ENCODE data around the gene HYAL1.
A peak's percentile ranks its signal among the peaks of the same experiment; 100 is the strongest.

The HYAL1 gene

DNA sequence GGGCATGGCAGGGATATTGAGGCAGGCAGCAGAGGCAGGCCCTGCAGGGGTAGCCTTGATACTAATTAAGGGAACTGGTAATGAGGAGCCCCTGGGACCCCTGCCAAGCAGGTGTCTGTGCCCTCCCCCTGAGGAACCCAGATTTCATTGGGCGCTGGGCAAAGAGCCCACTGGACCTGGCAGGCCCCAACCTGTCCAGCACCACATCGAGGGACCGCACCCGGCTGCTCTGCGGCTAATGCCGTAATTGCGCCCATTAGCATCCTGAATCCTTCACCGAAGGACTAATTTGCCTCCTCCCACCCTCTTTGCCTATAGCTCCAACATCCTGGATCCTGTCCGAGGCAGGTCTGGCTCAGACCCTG lies 48.1 kb downstream of the HYAL1 start:
- no peaks in the 10 kb centered on the region for H3K27me3 ChIP-seq (replicated peaks)
- in situ Hi-C loops (cut with HindIII; ENCODE audit: low pct_ligation_motif_present, low sequenced_read_pairs): no loop called here
- TF ChIP-seq, protein P1, sequence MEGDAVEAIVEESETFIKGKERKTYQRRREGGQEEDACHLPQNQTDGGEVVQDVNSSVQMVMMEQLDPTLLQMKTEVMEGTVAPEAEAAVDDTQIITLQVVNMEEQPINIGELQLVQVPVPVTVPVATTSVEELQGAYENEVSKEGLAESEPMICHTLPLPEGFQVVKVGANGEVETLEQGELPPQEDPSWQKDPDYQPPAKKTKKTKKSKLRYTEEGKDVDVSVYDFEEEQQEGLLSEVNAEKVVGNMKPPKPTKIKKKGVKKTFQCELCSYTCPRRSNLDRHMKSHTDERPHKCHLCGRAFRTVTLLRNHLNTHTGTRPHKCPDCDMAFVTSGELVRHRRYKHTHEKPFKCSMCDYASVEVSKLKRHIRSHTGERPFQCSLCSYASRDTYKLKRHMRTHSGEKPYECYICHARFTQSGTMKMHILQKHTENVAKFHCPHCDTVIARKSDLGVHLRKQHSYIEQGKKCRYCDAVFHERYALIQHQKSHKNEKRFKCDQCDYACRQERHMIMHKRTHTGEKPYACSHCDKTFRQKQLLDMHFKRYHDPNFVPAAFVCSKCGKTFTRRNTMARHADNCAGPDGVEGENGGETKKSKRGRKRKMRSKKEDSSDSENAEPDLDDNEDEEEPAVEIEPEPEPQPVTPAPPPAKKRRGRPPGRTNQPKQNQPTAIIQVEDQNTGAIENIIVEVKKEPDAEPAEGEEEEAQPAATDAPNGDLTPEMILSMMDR (IDR thresholded peaks at IDR 0.05; ENCODE audit: low read depth, low read length, missing control alignments): no peak
- DNase-seq: no peak
- peak overlapping the region; percentile 71 for H3K27ac ChIP-seq
- peaks cover 74% of the 10 kb centered on the region for H3K36me3 ChIP-seq (replicated peaks)
- no peak overlapping the region for H3K4me3 ChIP-seq (ENCODE audit: low read depth, low read length)

DNA sequence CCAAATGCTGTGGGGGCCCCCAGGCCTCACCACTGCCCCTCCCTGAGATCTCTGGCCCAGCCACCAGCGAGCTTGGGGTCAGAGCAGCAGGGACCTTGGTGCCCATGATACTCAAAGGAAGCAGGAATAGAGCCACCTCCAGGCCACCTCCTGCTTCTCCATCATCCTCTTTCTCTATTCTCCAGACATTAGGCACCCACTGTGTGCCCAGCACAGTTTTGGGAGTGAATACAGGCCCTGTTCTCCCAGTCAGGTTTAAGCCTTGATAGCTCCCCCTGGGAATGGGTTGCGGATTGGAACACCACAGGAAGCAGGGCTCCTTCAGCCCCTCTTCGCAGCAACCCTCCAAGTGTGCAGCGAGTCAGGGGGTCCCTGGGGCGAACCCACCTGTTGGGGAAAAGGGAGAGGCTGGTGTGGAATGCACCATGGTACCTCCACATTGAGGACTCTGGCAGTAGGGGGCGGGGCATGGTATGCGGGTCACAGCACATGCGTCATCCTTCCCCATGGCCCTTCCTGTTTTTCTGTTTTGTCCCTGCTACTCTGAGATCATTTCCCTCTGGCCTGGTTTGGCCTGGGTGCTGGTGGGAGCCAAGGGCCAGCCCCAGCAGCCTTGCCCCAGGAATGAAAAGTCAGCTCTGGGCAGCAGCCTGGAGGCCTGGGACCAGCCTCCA lies 48.7 kb downstream of the HYAL1 start:
- in situ Hi-C loops (cut with HindIII; ENCODE audit: low pct_ligation_motif_present, low sequenced_read_pairs): no loop called here
- Histone ChIP-seq H3K27me3 (replicated peaks) (no peaks in the 10 kb centered on the region), H3K27ac (peak overlapping the region; percentile 71), H3K36me3 (replicated peaks) (peaks cover 74% of the 10 kb centered on the region), H3K4me3 (ENCODE audit: low read depth, low read length) (no peak overlapping the region)
- peak; percentile 52 for DNase-seq
- TF ChIP-seq, protein P1 (IDR thresholded peaks at IDR 0.05; ENCODE audit: low read depth, low read length, missing control alignments): peak; percentile 6

DNA sequence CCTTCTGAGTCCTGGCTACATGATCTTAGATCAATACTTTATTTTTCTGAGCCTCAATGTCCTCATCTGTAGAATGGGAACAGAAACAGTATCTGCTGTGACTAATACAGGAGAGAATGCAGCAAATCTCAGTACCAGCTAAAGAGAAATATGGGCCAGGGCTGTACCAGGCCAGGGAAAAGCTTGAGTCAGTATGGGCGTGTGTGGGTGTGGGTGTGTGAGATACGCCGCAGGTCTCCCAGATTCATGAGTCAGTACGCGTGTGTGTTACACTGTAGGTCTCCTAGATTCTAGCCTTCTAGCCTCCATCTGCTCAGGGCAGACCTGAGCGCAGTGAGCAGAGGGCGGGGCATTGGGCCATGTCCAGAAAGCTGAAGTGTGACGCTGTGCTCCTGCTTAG lies 52.2 kb downstream of the HYAL1 start:
- DNase-seq: peak; percentile 93
- H3K27me3 ChIP-seq (replicated peaks): no peaks in the 10 kb centered on the region

DNA sequence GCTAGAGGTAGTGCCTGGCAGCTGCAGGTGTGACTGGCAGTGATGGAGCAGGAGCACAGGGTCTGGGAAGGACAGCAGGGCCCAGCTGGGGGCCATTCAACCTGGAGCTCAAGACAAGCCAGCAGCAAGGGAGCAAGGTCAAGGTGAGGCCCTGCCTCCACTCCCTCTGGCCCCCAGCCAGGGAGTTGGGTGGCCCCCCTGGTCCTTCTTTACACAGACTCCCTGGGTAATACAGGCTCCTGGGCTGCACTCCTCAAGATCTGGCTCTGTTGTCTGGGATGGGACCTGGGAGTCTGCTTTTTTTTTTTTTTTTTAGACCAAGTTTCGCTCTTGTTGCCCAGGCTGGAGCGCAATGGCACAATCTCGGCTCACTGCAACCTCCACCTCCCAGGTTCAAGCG lies 52.9 kb downstream of the HYAL1 start:
- in situ Hi-C loops (cut with HindIII; ENCODE audit: low pct_ligation_motif_present, low sequenced_read_pairs): no loop called here
- peaks cover 51% of the 10 kb centered on the region for H3K36me3 ChIP-seq (replicated peaks)
- no peaks in the 10 kb centered on the region for H3K27me3 ChIP-seq (replicated peaks)
- TF ChIP-seq, protein P1 (IDR thresholded peaks at IDR 0.05; ENCODE audit: low read depth, low read length, missing control alignments): no peak
- no peak for DNase-seq
- no peak overlapping the region for H3K27ac ChIP-seq
- no peak overlapping the region for H3K4me3 ChIP-seq (ENCODE audit: low read depth, low read length)

More for the DNA sequence above, 52.2 kb downstream of the HYAL1 start:
- Histone ChIP-seq H3K4me3 (ENCODE audit: low read depth, low read length) (no peak overlapping the region), H3K36me3 (replicated peaks) (peaks cover 55% of the 10 kb centered on the region), H3K27ac (peak overlapping the region; percentile 55)
- in situ Hi-C loops (cut with HindIII; ENCODE audit: low pct_ligation_motif_present, low sequenced_read_pairs): no loop called here
- TF ChIP-seq, protein P1 (IDR thresholded peaks at IDR 0.05; ENCODE audit: low read depth, low read length, missing control alignments): no peak

All from brain microvascular endothelial cell (primary cell).